A549 (cell line): ENCODE results near the gene AADACL4. TPM values are rescaled to one million over a fixed set of nuclear protein-coding genes. Genes with fewer than 3 reads are reported as not detected.

Source experiments
- ATAC-seq, 2 experiments: fragments of 200-7000 bp in 1 of 2; fragments of >200 bp in 1 of 2; cut with Nextera tagmentation in 1 of 2; cut with Tn5 transposase in 1 of 2; 3 replicates each; pipeline versions ENCODE4 v1.8.0 to v1.9.1; 2018 to 2020; ENCODE audit warnings: mild to moderate bottlenecking in 1 of 2, moderate library complexity in 1 of 2
- CTCF ChIA-PET: fragments of 300-600 bp; sonication (Branson Sonifier 250); formaldehyde crosslinking; extraction: SDS; loops from one replicate; lab custom pipeline; 2021; ENCODE audit warnings: antibody characterized with exemption, inconsistent platforms; lab: Yijun Ruan, JAX
- POLR2A ChIA-PET: fragments of 350-600 bp; formaldehyde crosslinking; extraction: SDS; loops from one replicate; lab custom pipeline; 2021; ENCODE audit warnings: antibody characterized with exemption, inconsistent platforms; lab: Yijun Ruan, JAX
- DNase-seq, 2 experiments: peaks; one replicate each; pipeline versions ENCODE4 v3.0.0 to v3.0.0-alpha.2; 2011 to 2016; ENCODE audit warnings: low read depth in 1 of 2, low spot score in 1 of 2
- FAIRE-seq: peaks from 2 replicates; lab custom pipeline; 2011; peaks lifted over from hg19 to GRCh38; lab: Jason Lieb, UNC
- H3K27ac ChIP-seq, 2 experiments: fragments of >200 bp; sonication (Bioruptor Twin); formaldehyde crosslinking; 3 replicates each; pipeline ENCODE4 v1.5.1; 2016 to 2017
- H3K4me1 ChIP-seq: fragments of >200 bp; sonication (Bioruptor Twin); formaldehyde crosslinking; 3 replicates; pipeline ENCODE4 v1.6.1; 2016
- H3K4me2 ChIP-seq: fragments of >200 bp; sonication (Bioruptor Twin); formaldehyde crosslinking; 3 replicates; pipeline ENCODE4 v1.6.1; 2016
- H3K4me3 ChIP-seq: fragments of >200 bp; sonication (Bioruptor Twin); formaldehyde crosslinking; 3 replicates; pipeline ENCODE4 v1.5.1; 2016
- H3K9me3 ChIP-seq: fragments of >200 bp; sonication (Bioruptor Twin); formaldehyde crosslinking; 3 replicates; pipeline ENCODE4 v1.6.1; 2016
- CBX8 ChIP-seq: fragments of 200-600 bp; sonication (generic); IDR thresholded peaks from 2 replicates; pipeline ENCODE4 v1.6.1; 2016
- CEBPB ChIP-seq, 2 experiments: fragments of >200 bp in 1 of 2; sonication (Bioruptor Twin) in 1 of 2; formaldehyde crosslinking in 1 of 2; IDR thresholded peaks; 2 replicates each; pipeline ENCODE4 v1.6.1; 2012 to 2016
- GATA3 ChIP-seq: IDR thresholded peaks from 2 replicates; pipeline ENCODE4 v1.6.1; 2012; ENCODE audit warnings: borderline replicate concordance
- HEYL ChIP-seq: fragments of 250-450 bp; sonication (Bioruptor Pico); IDR thresholded peaks from 2 replicates; pipeline ENCODE4 v1.8.0; 2021; ENCODE audit warnings: mild to moderate bottlenecking, moderate library complexity
- KDM1A ChIP-seq: fragments of 200-600 bp; sonication (generic); IDR thresholded peaks from 2 replicates; pipeline ENCODE4 v1.6.1; 2016; ENCODE audit warnings: low read depth, mild to moderate bottlenecking
- KDM5A ChIP-seq: fragments of 200-600 bp; sonication (generic); IDR thresholded peaks from 2 replicates; pipeline ENCODE4 v1.6.1; 2016; ENCODE audit warnings: antibody characterized with exemption, mild to moderate bottlenecking
- MYC ChIP-seq: IDR thresholded peaks from 2 replicates; pipeline ENCODE4 v1.6.1; 2012; ENCODE audit warnings: mild to moderate bottlenecking, inconsistent platforms, low read length, improper control_type of control experiment, borderline replicate concordance
- NFE2L2 ChIP-seq: fragments of 150-350 bp; conservative IDR thresholded peaks from 2 replicates; pipeline ENCODE4 v1.6.1; 2014; ENCODE audit warnings: low read length
- NPAS2 ChIP-seq: fragments of 250-450 bp; sonication (Bioruptor Pico); IDR thresholded peaks from 2 replicates; pipeline ENCODE4 v1.8.0; 2022; ENCODE audit warnings: mild to moderate bottlenecking, moderate library complexity, borderline replicate concordance
- PHF8 ChIP-seq: fragments of 200-600 bp; sonication (generic); IDR thresholded peaks from 2 replicates; pipeline ENCODE4 v1.6.1; 2016; ENCODE audit warnings: low read depth, mild to moderate bottlenecking, antibody characterized with exemption, moderate library complexity, borderline replicate concordance
- POLR2A ChIP-seq: IDR thresholded peaks from 2 replicates; pipeline ENCODE4 v1.6.1; 2012; ENCODE audit warnings: mild to moderate bottlenecking, low read length
- POLR2AphosphoS2 ChIP-seq: conservative IDR thresholded peaks from 2 replicates; pipeline ENCODE4 v1.6.1; 2012; ENCODE audit warnings: low read length, improper control_type of control experiment, inconsistent platforms
- TFCP2L1 ChIP-seq: fragments of 250-450 bp; sonication (Bioruptor Pico); IDR thresholded peaks from 2 replicates; pipeline ENCODE4 v1.5.0; 2021; ENCODE audit warnings: mild to moderate bottlenecking
- TP53 ChIP-seq: fragments of 250-450 bp; sonication (Bioruptor Pico); IDR thresholded peaks from 2 replicates; pipeline ENCODE4 v1.5.0; 2021; ENCODE audit warnings: mild to moderate bottlenecking, moderate library complexity
- ZC3H11A ChIP-seq: fragments of 450-650 bp; IDR thresholded peaks from 2 replicates; pipeline ENCODE4 v1.6.1; 2014; ENCODE audit warnings: antibody characterized with exemption, mild to moderate bottlenecking
- ZNF302 ChIP-seq: fragments of 250-450 bp; sonication (Bioruptor Pico); IDR thresholded peaks from 2 replicates; pipeline ENCODE4 v1.9.0; 2021; ENCODE audit warnings: inconsistent platforms, mild to moderate bottlenecking, moderate library complexity
- ZSCAN20 ChIP-seq: fragments of 250-450 bp; sonication (Bioruptor Pico); IDR thresholded peaks from 2 replicates; pipeline ENCODE4 v1.8.0; 2022; ENCODE audit warnings: mild to moderate bottlenecking, moderate library complexity
- WGBS: methylation state at CpG from one replicate; pipeline ENCODE4 v1.1.6; 2017; ENCODE audit errors: missing lambda C conversion rate; 5-methylcytosine and 5-hydroxymethylcytosine counted together
- polyA plus RNA-seq, 4 experiments: library from polyadenylated mRNA; depleted of rRNA in 3 of 4; stranded (reverse); fragments of >200 nt; fragmentation: RNase III in 1 of 4; extraction: RNeasy Plus Mini Kit Qiagen cat#74134 plus additional on column Dnase treatment in 1 of 4; gene quantifications; 2 replicates in 3 of 4; 3 replicates in 1 of 4; pipeline ENCODE4 v1.2.3, GENCODE V29; 2011 to 2017
- TF ChIP-seq, protein P1 (sequence below): fragments of 150-350 bp; IDR thresholded peaks from 2 replicates; pipeline ENCODE4 v1.6.1; 2014; ENCODE audit warnings: low read depth, mild to moderate bottlenecking, low read length
- TF ChIP-seq, protein P2 (sequence below): fragments of >200 bp; sonication (Bioruptor Twin); formaldehyde crosslinking; IDR thresholded peaks from 3 replicates; pipeline ENCODE4 v1.6.1; 2016
- TF ChIP-seq, protein P3 (sequence below): fragments of >200 bp; sonication (Bioruptor Twin); formaldehyde crosslinking; IDR thresholded peaks from 3 replicates; pipeline ENCODE4 v1.5.1; 2016
- TF ChIP-seq, protein P4 (sequence below): fragments of 450-650 bp; IDR thresholded peaks from 2 replicates; pipeline ENCODE4 v1.6.1; 2014; ENCODE audit warnings: antibody characterized with exemption
- TF ChIP-seq, protein P5 (sequence below): fragments of 250-450 bp; sonication (Bioruptor Pico); IDR thresholded peaks from 2 replicates; pipeline ENCODE4 v1.5.0; 2021; ENCODE audit warnings: mild to moderate bottlenecking, moderate library complexity, borderline replicate concordance
- TF ChIP-seq, protein P6 (sequence below): fragments of 200-600 bp; sonication (generic); IDR thresholded peaks from 2 replicates; pipeline ENCODE4 v1.6.1; 2016; ENCODE audit warnings: antibody characterized with exemption, mild to moderate bottlenecking, moderate library complexity

The AADACL4 gene
- polyA plus RNA-seq, 2 of the 4 experiments (the other 2 are of a cell fraction) = not detected

DNA sequence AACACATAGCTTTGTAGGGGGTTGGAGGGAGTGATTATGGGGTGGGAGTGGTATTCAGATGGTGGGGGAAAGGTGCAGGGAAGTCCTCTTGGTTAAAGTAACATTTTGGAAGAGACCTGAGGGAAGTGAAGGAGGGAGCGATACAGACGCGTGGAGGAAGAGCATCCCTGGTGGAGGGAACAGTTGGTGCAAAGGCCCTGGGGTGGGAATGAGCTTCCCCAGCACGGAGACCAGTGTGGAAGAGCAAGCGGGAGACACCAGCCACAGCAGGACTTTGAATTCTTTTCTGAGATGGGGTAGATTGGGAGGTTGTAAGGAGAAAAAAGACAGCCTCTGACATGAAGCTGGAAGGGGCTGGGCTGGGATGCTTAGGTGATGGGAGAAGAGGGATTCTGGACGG, 49.4 kb upstream of the AADACL4 start (continued):
- TF ChIP-seq, protein P1, sequence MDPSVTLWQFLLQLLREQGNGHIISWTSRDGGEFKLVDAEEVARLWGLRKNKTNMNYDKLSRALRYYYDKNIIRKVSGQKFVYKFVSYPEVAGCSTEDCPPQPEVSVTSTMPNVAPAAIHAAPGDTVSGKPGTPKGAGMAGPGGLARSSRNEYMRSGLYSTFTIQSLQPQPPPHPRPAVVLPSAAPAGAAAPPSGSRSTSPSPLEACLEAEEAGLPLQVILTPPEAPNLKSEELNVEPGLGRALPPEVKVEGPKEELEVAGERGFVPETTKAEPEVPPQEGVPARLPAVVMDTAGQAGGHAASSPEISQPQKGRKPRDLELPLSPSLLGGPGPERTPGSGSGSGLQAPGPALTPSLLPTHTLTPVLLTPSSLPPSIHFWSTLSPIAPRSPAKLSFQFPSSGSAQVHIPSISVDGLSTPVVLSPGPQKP = no peak
- TF ChIP-seq, protein P2, sequence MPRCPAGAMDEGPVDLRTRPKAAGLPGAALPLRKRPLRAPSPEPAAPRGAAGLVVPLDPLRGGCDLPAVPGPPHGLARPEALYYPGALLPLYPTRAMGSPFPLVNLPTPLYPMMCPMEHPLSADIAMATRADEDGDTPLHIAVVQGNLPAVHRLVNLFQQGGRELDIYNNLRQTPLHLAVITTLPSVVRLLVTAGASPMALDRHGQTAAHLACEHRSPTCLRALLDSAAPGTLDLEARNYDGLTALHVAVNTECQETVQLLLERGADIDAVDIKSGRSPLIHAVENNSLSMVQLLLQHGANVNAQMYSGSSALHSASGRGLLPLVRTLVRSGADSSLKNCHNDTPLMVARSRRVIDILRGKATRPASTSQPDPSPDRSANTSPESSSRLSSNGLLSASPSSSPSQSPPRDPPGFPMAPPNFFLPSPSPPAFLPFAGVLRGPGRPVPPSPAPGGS = no peak
- TF ChIP-seq, protein P3, sequence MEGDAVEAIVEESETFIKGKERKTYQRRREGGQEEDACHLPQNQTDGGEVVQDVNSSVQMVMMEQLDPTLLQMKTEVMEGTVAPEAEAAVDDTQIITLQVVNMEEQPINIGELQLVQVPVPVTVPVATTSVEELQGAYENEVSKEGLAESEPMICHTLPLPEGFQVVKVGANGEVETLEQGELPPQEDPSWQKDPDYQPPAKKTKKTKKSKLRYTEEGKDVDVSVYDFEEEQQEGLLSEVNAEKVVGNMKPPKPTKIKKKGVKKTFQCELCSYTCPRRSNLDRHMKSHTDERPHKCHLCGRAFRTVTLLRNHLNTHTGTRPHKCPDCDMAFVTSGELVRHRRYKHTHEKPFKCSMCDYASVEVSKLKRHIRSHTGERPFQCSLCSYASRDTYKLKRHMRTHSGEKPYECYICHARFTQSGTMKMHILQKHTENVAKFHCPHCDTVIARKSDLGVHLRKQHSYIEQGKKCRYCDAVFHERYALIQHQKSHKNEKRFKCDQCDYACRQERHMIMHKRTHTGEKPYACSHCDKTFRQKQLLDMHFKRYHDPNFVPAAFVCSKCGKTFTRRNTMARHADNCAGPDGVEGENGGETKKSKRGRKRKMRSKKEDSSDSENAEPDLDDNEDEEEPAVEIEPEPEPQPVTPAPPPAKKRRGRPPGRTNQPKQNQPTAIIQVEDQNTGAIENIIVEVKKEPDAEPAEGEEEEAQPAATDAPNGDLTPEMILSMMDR = no peak
- TF ChIP-seq, protein P4, sequence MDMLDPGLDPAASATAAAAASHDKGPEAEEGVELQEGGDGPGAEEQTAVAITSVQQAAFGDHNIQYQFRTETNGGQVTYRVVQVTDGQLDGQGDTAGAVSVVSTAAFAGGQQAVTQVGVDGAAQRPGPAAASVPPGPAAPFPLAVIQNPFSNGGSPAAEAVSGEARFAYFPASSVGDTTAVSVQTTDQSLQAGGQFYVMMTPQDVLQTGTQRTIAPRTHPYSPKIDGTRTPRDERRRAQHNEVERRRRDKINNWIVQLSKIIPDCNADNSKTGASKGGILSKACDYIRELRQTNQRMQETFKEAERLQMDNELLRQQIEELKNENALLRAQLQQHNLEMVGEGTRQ = no peak
- TF ChIP-seq ZC3H11A = no peak

DNA sequence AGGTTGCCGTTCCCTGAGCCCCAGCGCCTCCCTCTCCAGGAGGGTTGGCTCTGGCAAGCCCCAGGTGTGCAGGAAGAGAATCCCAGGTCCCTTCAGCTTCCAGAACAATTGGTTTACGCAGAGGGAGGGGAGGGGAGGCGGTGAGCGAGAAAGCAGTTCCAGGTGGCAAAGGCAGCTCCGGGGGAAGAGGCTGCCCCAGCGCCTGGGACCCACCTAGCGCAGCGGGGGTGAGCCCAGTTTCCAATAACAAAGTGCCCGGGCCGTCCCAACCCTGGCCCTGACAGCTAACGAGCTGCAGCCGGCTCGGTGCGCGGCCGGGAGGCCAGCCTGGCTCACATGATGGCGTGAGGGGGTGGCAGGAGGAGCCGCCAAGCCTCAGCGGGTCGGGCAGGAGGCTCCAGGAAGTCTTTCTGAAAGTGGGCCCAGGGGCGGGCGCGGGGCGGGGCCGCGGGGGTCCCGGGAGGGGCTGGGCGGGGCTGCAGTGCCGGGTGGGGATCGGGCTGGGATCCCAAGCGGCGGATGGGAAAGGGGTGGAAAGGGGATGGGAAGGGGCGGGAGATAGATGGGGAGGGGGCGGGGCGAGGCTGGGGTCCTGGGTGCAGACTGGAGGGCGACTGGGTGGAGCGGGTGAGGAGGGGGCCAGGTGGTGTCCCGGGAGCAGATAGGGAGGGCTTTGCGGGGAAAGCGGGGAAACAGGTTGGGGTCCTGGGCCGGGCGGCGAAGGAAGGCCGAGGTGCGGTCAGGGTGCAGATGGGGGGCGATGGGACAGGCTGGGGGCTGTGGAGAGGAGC, 48.7 kb upstream of the AADACL4 start:
- peak overlapping the region; percentile 97 to 100 for H3K27ac ChIP-seq
- DNase-seq = peak; percentile 69 to 80
- peak; percentile 52 to 63 for ATAC-seq
- CTCF ChIA-PET = interaction anchor here (0.6 to 2.6 kb wide), 11 partner anchors 22 to 294 kb away, joined by 3 to 7 read pairs (median 3); partner anchors contain the start of gene DHRS3
- peak overlapping the region; percentile 38 for H3K4me3 ChIP-seq
- peak overlapping the region; percentile 97 for H3K4me2 ChIP-seq
- no peak for FAIRE-seq
- POLR2A ChIA-PET = interaction anchor here (0.6 to 6.8 kb wide), 15 partner anchors 9 to 214 kb away, joined by 3 to 209 read pairs (median 8); partner anchors contain the start of gene DHRS3
- WGBS = 6% methylated on average over 21 of the region's 47 CpGs
- H3K4me1 ChIP-seq = peaks cover 82% of the 10 kb centered on the region
- H3K9me3 ChIP-seq = no peaks in the 10 kb centered on the region
- TF ChIP-seq GATA3 (no peak), HEYL (CRISPR knock-in tag) (no peak; the same call in 1 of the 2 replicates), KDM5A (no peak), KDM1A (no peak), TFCP2L1 (CRISPR knock-in tag) (no peak), NFE2L2 (no peak), POLR2AphosphoS2 (no peak), ZNF302 (CRISPR knock-in tag) (no peak), TP53 (CRISPR knock-in tag) (no peak), MYC (no peak), CEBPB (IDR thresholded peaks at IDR 0.05) (no peak), PHF8 (no peak), CBX8 (no peak), POLR2A (no peak), ZSCAN20 (0 out of 2 replicates have a peak, but pooled peaks have one; percentile 16), NPAS2 (CRISPR knock-in tag) (no peak)
- TF ChIP-seq, protein P2 = no peak
- TF ChIP-seq, protein P4 = no peak
- TF ChIP-seq, protein P5, sequence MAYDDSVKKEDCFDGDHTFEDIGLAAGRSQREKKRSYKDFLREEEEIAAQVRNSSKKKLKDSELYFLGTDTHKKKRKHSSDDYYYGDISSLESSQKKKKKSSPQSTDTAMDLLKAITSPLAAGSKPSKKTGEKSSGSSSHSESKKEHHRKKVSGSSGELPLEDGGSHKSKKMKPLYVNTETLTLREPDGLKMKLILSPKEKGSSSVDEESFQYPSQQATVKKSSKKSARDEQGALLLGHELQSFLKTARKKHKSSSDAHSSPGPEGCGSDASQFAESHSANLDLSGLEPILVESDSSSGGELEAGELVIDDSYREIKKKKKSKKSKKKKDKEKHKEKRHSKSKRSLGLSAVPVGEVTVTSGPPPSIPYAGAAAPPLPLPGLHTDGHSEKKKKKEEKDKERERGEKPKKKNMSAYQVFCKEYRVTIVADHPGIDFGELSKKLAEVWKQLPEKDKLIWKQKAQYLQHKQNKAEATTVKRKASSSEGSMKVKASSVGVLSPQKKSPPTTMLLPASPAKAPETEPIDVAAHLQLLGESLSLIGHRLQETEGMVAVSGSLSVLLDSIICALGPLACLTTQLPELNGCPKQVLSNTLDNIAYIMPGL (CRISPR knock-in tag) = no peak
- TF ChIP-seq, protein P6, sequence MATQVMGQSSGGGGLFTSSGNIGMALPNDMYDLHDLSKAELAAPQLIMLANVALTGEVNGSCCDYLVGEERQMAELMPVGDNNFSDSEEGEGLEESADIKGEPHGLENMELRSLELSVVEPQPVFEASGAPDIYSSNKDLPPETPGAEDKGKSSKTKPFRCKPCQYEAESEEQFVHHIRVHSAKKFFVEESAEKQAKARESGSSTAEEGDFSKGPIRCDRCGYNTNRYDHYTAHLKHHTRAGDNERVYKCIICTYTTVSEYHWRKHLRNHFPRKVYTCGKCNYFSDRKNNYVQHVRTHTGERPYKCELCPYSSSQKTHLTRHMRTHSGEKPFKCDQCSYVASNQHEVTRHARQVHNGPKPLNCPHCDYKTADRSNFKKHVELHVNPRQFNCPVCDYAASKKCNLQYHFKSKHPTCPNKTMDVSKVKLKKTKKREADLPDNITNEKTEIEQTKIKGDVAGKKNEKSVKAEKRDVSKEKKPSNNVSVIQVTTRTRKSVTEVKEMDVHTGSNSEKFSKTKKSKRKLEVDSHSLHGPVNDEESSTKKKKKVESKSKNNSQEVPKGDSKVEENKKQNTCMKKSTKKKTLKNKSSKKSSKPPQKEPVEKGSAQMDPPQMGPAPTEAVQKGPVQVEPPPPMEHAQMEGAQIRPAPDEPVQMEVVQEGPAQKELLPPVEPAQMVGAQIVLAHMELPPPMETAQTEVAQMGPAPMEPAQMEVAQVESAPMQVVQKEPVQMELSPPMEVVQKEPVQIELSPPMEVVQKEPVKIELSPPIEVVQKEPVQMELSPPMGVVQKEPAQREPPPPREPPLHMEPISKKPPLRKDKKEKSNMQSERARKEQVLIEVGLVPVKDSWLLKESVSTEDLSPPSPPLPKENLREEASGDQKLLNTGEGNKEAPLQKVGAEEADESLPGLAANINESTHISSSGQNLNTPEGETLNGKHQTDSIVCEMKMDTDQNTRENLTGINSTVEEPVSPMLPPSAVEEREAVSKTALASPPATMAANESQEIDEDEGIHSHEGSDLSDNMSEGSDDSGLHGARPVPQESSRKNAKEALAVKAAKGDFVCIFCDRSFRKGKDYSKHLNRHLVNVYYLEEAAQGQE = no peak
